Measurements from ENCODE around the gene VWF.

DNA sequence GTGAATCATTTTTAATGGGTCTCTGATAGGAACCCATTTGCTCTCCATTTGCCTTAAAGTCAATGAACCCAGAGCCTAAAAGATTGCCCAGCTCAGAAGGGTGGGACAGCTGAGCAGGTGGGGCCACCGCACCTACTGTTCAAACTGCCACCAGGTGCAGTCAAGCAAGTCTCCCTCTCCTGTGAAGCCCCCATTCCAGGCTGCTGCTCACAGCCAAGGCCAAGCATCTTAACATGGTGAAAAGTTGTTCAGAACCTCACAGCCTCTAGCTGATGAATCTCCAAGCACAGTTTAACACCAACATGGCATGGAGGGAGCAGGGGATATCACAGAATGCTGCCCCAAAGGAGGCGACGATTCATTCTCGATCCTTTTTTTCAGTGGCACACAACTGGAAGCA, 209.0 kb downstream of the VWF start:
- TF ChIP-seq MAZ (IDR thresholded peaks at IDR 0.05; ENCODE audit: borderline replicate concordance, low read depth, low read length) (no peak), POLR2A (IDR thresholded peaks at IDR 0.05; ENCODE audit: low read depth, low read length) (no peak)
- TF ChIP-seq, protein P1, sequence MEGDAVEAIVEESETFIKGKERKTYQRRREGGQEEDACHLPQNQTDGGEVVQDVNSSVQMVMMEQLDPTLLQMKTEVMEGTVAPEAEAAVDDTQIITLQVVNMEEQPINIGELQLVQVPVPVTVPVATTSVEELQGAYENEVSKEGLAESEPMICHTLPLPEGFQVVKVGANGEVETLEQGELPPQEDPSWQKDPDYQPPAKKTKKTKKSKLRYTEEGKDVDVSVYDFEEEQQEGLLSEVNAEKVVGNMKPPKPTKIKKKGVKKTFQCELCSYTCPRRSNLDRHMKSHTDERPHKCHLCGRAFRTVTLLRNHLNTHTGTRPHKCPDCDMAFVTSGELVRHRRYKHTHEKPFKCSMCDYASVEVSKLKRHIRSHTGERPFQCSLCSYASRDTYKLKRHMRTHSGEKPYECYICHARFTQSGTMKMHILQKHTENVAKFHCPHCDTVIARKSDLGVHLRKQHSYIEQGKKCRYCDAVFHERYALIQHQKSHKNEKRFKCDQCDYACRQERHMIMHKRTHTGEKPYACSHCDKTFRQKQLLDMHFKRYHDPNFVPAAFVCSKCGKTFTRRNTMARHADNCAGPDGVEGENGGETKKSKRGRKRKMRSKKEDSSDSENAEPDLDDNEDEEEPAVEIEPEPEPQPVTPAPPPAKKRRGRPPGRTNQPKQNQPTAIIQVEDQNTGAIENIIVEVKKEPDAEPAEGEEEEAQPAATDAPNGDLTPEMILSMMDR (conservative IDR thresholded peaks at IDR 0.05; ENCODE audit: low read depth, low read length) = no peak

All from IMR-90 (cell line).